Stimulated activated CD4-positive, alpha-beta T cell treated with anti-CD3 and anti-CD28 coated beads, Interleukin-1b, Interleukin-23, amount 100 ng/mL, for 48 hours (primary cell): Measurements from ENCODE around the gene ITGB1BP1.

ENCODE experiments used
- DNase-seq: peaks from one replicate; pipeline ENCODE4 v3.0.0-alpha.2; 2020

The ITGB1BP1 gene

GRCh38 chr2:9423100-9423921 is at the start of gene ITGB1BP1, which contains the start of gene CPSF3:
Gene ITGB1BP1 (minus strand): TSS chr2:9423528. CDS start chr2:9418697, 4,831 bp downstream.
Gene CPSF3 (plus strand): TSS chr2:9423654. CDS start chr2:9423774, 120 bp downstream.
- peak; percentile 98 for DNase-seq

GRCh38 chr2:9472511-9472910 is 49.2 kb upstream of the ITGB1BP1 start:
- no peak for DNase-seq

- no peak for DNase-seq
These were observed 47.9 kb upstream of the ITGB1BP1 start for GRCh38 chr2:9471206-9471605.

GRCh38 chr2:9467687-9468086 is 44.4 kb upstream of the ITGB1BP1 start:
- DNase-seq: no peak

- no peak for DNase-seq
These were observed 42.9 kb upstream of the ITGB1BP1 start for GRCh38 chr2:9466147-9466683.

- DNase-seq: no peak
These were observed 41.8 kb upstream of the ITGB1BP1 start for GRCh38 chr2:9465170-9465569.

- DNase-seq: peak; percentile 25
These were observed 40.3 kb upstream of the ITGB1BP1 start for GRCh38 chr2:9463698-9464034.

GRCh38 chr2:9462886-9463697 is 39.8 kb upstream of the ITGB1BP1 start:
- no peak for DNase-seq

- DNase-seq: no peak
These were observed 39.0 kb upstream of the ITGB1BP1 start for GRCh38 chr2:9462313-9462712.

GRCh38 chr2:9461079-9461478 is 37.8 kb upstream of the ITGB1BP1 start:
- DNase-seq: no peak

- no peak for DNase-seq
These were observed 37.2 kb upstream of the ITGB1BP1 start for GRCh38 chr2:9460441-9461017.

- no peak for DNase-seq
These were observed 27.9 kb upstream of the ITGB1BP1 start for GRCh38 chr2:9451231-9451630.

GRCh38 chr2:9445089-9445488 is 21.8 kb upstream of the ITGB1BP1 start:
- DNase-seq: no peak

- DNase-seq: no peak
These were observed 20.2 kb upstream of the ITGB1BP1 start for GRCh38 chr2:9443526-9443925.

- DNase-seq: no peak
These were observed 18.2 kb upstream of the ITGB1BP1 start for GRCh38 chr2:9441556-9441955.

GRCh38 chr2:9440058-9440727 is 16.9 kb upstream of the ITGB1BP1 start:
- no peak for DNase-seq

- DNase-seq: no peak
These were observed 16.2 kb upstream of the ITGB1BP1 start for GRCh38 chr2:9439536-9439935.

GRCh38 chr2:9434489-9434888 is 11.2 kb upstream of the ITGB1BP1 start:
- DNase-seq: no peak

GRCh38 chr2:9430316-9431293 is 7.3 kb upstream of the ITGB1BP1 start:
- DNase-seq: no peak

- no peak for DNase-seq
These were observed 5.7 kb upstream of the ITGB1BP1 start for GRCh38 chr2:9428965-9429577.
